ENCODE results near the gene NEO1.

- TF ChIP-seq SIN3A (IDR thresholded peaks at IDR 0.05; ENCODE audit: borderline replicate concordance, insufficient read depth, low read length) (no peak), POLR2AphosphoS5 (IDR thresholded peaks at IDR 0.05; ENCODE audit: low read depth, low read length) (no peak), REST (IDR thresholded peaks at IDR 0.05; ENCODE audit: insufficient read depth in 1 of 2, low read depth in 2 of 2, low read length in 2 of 2) (no peak), FOXP2 (optimal IDR thresholded peaks at IDR 0.05; ENCODE audit: borderline replicate concordance, extremely low read depth, extremely low read length, insufficient read depth) (no peak)
Observed at GRCh38 chr15:73150831-73151230, 98.6 kb downstream of the NEO1 start.

All from PFSK-1 (cell line).